ENCODE results near the gene CAMK1D. TPM values are rescaled to one million over a fixed set of nuclear protein-coding genes. Genes with fewer than 3 reads are reported as not detected.

CAMK1D gene
- total RNA-seq, 2 experiments from 2014 or later = 19.0 to 25.6 TPM

GRCh38 chr10:12833451-12833850 is 484.1 kb downstream of the CAMK1D start:
- ChIA-PET CTCF (ENCODE audit: unreplicated experiment) (no interaction called here), POLR2A (no interaction called here)
- H3K27ac ChIP-seq (ENCODE audit: low read depth, low read length, poor library complexity, severe bottlenecking) = no peak overlapping the region
- BruUV-seq (replicated peaks) = no TSS peak
- intact Hi-C loops (cut with micrococcal nuclease; ENCODE audit: unreplicated experiment) = no loop called here
- no peak for DNase-seq (ENCODE audit: low spot score)
- no peaks in the 10 kb centered on the region for H3K79me2 ChIP-seq (ENCODE audit: insufficient read depth, low read depth, low read length)
- H3K4me2 ChIP-seq (ENCODE audit: low read length) = no peak overlapping the region
- H3K4me1 ChIP-seq (ENCODE audit: insufficient read depth, low read length, poor library complexity, severe bottlenecking) = no peaks in the 10 kb centered on the region
- H3K9me2 ChIP-seq (ENCODE audit: insufficient read depth, low read length) = no peaks in the 10 kb centered on the region
- no peak overlapping the region for H2AFZ ChIP-seq (ENCODE audit: low read length)
- no peaks in the 10 kb centered on the region for H4K20me1 ChIP-seq (ENCODE audit: insufficient read depth, low read length)
- H3K36me3 ChIP-seq (ENCODE audit: insufficient read depth, low read length) = no peaks in the 10 kb centered on the region; the same call in none of the 2 replicates
- H3K4me3 ChIP-seq (ENCODE audit: low read depth, low read length, poor library complexity, severe bottlenecking) = no peak overlapping the region
- TF ChIP-seq CTCF (conservative IDR thresholded peaks at IDR 0.05; ENCODE audit: low read length) (no peak), EZH2phosphoT487 (IDR thresholded peaks at IDR 0.05; ENCODE audit: borderline replicate concordance, low read depth, low read length) (no peak)
- no peaks in the 10 kb centered on the region for H3K9me3 ChIP-seq (ENCODE audit: low read length)

GRCh38 chr10:12834116-12834665 is 484.8 kb downstream of the CAMK1D start:
- Histone ChIP-seq H3K4me1 (ENCODE audit: insufficient read depth, low read length, poor library complexity, severe bottlenecking) (no peaks in the 10 kb centered on the region), H3K4me2 (ENCODE audit: low read length) (no peak overlapping the region), H4K20me1 (ENCODE audit: insufficient read depth, low read length) (no peaks in the 10 kb centered on the region), H3K36me3 (ENCODE audit: insufficient read depth, low read length) (no peaks in the 10 kb centered on the region; the same call in 1 of the 2 replicates), H2AFZ (ENCODE audit: low read length) (no peak overlapping the region), H3K4me3 (ENCODE audit: low read depth, low read length, poor library complexity, severe bottlenecking) (no peak overlapping the region), H3K79me2 (ENCODE audit: insufficient read depth, low read depth, low read length) (no peaks in the 10 kb centered on the region), H3K9me3 (ENCODE audit: low read length) (no peaks in the 10 kb centered on the region), H3K9me2 (ENCODE audit: insufficient read depth, low read length) (no peaks in the 10 kb centered on the region), H3K27ac (ENCODE audit: low read depth, low read length, poor library complexity, severe bottlenecking) (no peak overlapping the region)
- CTCF ChIA-PET (ENCODE audit: unreplicated experiment) = no interaction called here
- intact Hi-C loops (cut with micrococcal nuclease; ENCODE audit: unreplicated experiment) = no loop called here
- TF ChIP-seq EZH2phosphoT487 (IDR thresholded peaks at IDR 0.05; ENCODE audit: borderline replicate concordance, low read depth, low read length) = no peak
- TF ChIP-seq CTCF (conservative IDR thresholded peaks at IDR 0.05; ENCODE audit: low read length) = no peak
- no TSS peak for BruUV-seq (replicated peaks)
- no peak for DNase-seq (ENCODE audit: low spot score)
- POLR2A ChIA-PET = interaction anchor here (0.6 kb wide), 1 partner anchor 25 kb away, joined by 3 read pairs; no protein-coding TSS in a partner anchor

GRCh38 chr10:12834721-12835120 is 485.4 kb downstream of the CAMK1D start:
- no peaks in the 10 kb centered on the region for H3K4me1 ChIP-seq (ENCODE audit: insufficient read depth, low read length, poor library complexity, severe bottlenecking)
- H3K9me3 ChIP-seq (ENCODE audit: low read length) = no peaks in the 10 kb centered on the region
- no peak overlapping the region for H3K4me2 ChIP-seq (ENCODE audit: low read length)
- no peaks in the 10 kb centered on the region for H3K9me2 ChIP-seq (ENCODE audit: insufficient read depth, low read length)
- no peak overlapping the region for H3K4me3 ChIP-seq (ENCODE audit: low read depth, low read length, poor library complexity, severe bottlenecking)
- intact Hi-C loops (cut with micrococcal nuclease; ENCODE audit: unreplicated experiment) = no loop called here
- H2AFZ ChIP-seq (ENCODE audit: low read length) = no peak overlapping the region
- POLR2A ChIA-PET = no interaction called here
- DNase-seq (ENCODE audit: low spot score) = no peak
- BruUV-seq (replicated peaks) = no TSS peak
- CTCF ChIA-PET (ENCODE audit: unreplicated experiment) = no interaction called here
- no peaks in the 10 kb centered on the region for H3K79me2 ChIP-seq (ENCODE audit: insufficient read depth, low read depth, low read length)
- H3K27ac ChIP-seq (ENCODE audit: low read depth, low read length, poor library complexity, severe bottlenecking) = no peak overlapping the region
- H3K36me3 ChIP-seq (ENCODE audit: insufficient read depth, low read length) = no peaks in the 10 kb centered on the region; the same call in 1 of the 2 replicates
- no peaks in the 10 kb centered on the region for H4K20me1 ChIP-seq (ENCODE audit: insufficient read depth, low read length)
- TF ChIP-seq EZH2phosphoT487 (IDR thresholded peaks at IDR 0.05; ENCODE audit: borderline replicate concordance, low read depth, low read length) (no peak), CTCF (conservative IDR thresholded peaks at IDR 0.05; ENCODE audit: low read length) (no peak)

Data from OCI-LY7 (cell line).